DOHH2 (cell line): ENCODE measurements around the gene TRNP1.
"Not testable (repeated sequence)": the region's sequence is repeated elsewhere in the genome, so short reads cannot be mapped to it uniquely, and the experiment has no call there.

ENCODE experiments used
- H3F3A ChIP-seq: fragments of 200-600 bp; sonication (generic), shearing (Covaris generic); 2 replicates; pipeline ENCODE4 v1.6.0; 2016; ENCODE audit warnings: antibody characterized with exemption, mild to moderate bottlenecking; ENCODE audit not compliant: control insufficient read depth, insufficient read depth
- H3K27ac ChIP-seq: fragments of 200-600 bp; sonication (generic); 2 replicates; pipeline ENCODE4 v1.5.1; 2014; ENCODE audit warnings: low read depth, mild to moderate bottlenecking, low read length, moderate library complexity
- H3K27me3 ChIP-seq: fragments of 200-600 bp; sonication (generic); 2 replicates; pipeline ENCODE4 v1.6.1; 2014; ENCODE audit warnings: mild to moderate bottlenecking, low read length, mixed read lengths; ENCODE audit not compliant: control insufficient read depth
- H3K36me3 ChIP-seq: fragments of 200-600 bp; sonication (generic); 2 replicates; pipeline ENCODE4 v1.6.1; 2014; ENCODE audit warnings: mild to moderate bottlenecking, low read length, moderate library complexity, mixed read lengths; ENCODE audit not compliant: control insufficient read depth
- H3K4me1 ChIP-seq: fragments of 200-600 bp; sonication (generic); 2 replicates; pipeline ENCODE4 v1.6.1; 2014; ENCODE audit warnings: mild to moderate bottlenecking, low read length, mixed read lengths; ENCODE audit not compliant: control insufficient read depth
- H3K4me2 ChIP-seq: fragments of 200-600 bp; sonication (generic); 2 replicates; pipeline ENCODE4 v1.6.0; 2014; ENCODE audit warnings: mild to moderate bottlenecking, low read length, moderate library complexity
- H3K4me3 ChIP-seq: fragments of 200-600 bp; sonication (generic); 2 replicates; pipeline ENCODE4 v1.5.1; 2014; ENCODE audit warnings: mild to moderate bottlenecking, low read length, mixed read lengths
- H3K79me2 ChIP-seq: fragments of 200-600 bp; sonication (generic); 2 replicates; pipeline ENCODE4 v1.6.1; 2014; ENCODE audit warnings: mild to moderate bottlenecking, low read length, mixed read lengths; ENCODE audit not compliant: control insufficient read depth
- H3K9me2 ChIP-seq: fragments of 200-600 bp; sonication (generic); replicated peaks from 2 replicates; pipeline ENCODE4 v1.6.1; 2014; ENCODE audit warnings: mild to moderate bottlenecking, low read length, mixed read lengths; ENCODE audit not compliant: control insufficient read depth
- H3K9me3 ChIP-seq: fragments of 200-600 bp; sonication (generic); 2 replicates; pipeline ENCODE4 v1.6.1; 2014; ENCODE audit warnings: antibody characterized with exemption, low read length, mixed read lengths; ENCODE audit not compliant: control insufficient read depth, insufficient read depth
- H4K20me1 ChIP-seq: fragments of 200-600 bp; sonication (generic); 2 replicates; pipeline ENCODE4 v1.6.0; 2014; ENCODE audit warnings: low read depth, mild to moderate bottlenecking, antibody characterized with exemption, low read length, moderate library complexity; ENCODE audit not compliant: control insufficient read depth, insufficient read depth
- EZH2phosphoT487 ChIP-seq: fragments of 200-600 bp; sonication (generic); IDR thresholded peaks from 2 replicates; pipeline ENCODE4 v1.6.1; 2017; ENCODE audit warnings: borderline replicate concordance, mild to moderate bottlenecking, antibody characterized with exemption, low read length, moderate library complexity, mixed read lengths
- TF ChIP-seq, protein P1 (sequence below): fragments of 200-600 bp; sonication (generic); IDR thresholded peaks from one replicate; pipeline ENCODE4 v1.5.1; 2014; ENCODE audit warnings: antibody characterized with exemption, mild to moderate bottlenecking, low read depth, low read length; ENCODE audit not compliant: poor library complexity, severe bottlenecking

The TRNP1 gene

DNA sequence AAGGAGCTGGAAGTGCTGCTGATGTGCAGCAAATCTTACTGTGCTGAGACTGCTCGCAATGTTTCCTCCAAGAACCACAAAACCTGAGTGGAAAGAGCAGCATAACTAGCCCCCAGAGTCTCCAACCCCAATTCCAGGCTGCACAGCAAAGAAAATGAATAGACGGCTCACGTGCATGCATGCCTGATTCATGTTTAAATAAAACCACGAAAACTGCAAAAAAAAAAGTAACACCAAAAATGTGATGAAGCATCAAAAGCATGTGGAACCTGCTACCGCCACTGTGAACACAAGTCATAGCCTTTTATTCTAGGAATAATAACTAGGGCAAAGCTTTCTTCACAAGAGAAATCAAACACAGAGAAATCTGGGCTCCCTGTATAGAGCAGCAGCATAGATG, 9.6 kb upstream of the TRNP1 start:
- no peaks in the 10 kb centered on the region for H3K9me2 ChIP-seq
- no peaks in the 10 kb centered on the region for H3K9me3 ChIP-seq
- no peak overlapping the region for H3K27ac ChIP-seq
- H3K4me3 ChIP-seq: no peak overlapping the region
- H3K4me1 ChIP-seq: peaks cover 6% of the 10 kb centered on the region; the same call in 1 of the 2 replicates
- H4K20me1 ChIP-seq: no peaks in the 10 kb centered on the region
- H3K79me2 ChIP-seq: no peaks in the 10 kb centered on the region
- H3F3A ChIP-seq: no peaks in the 10 kb centered on the region
- no peak overlapping the region for H3K4me2 ChIP-seq
- H3K27me3 ChIP-seq: peaks cover 23% of the 10 kb centered on the region
- no peaks in the 10 kb centered on the region for H3K36me3 ChIP-seq
- TF ChIP-seq, protein P1, sequence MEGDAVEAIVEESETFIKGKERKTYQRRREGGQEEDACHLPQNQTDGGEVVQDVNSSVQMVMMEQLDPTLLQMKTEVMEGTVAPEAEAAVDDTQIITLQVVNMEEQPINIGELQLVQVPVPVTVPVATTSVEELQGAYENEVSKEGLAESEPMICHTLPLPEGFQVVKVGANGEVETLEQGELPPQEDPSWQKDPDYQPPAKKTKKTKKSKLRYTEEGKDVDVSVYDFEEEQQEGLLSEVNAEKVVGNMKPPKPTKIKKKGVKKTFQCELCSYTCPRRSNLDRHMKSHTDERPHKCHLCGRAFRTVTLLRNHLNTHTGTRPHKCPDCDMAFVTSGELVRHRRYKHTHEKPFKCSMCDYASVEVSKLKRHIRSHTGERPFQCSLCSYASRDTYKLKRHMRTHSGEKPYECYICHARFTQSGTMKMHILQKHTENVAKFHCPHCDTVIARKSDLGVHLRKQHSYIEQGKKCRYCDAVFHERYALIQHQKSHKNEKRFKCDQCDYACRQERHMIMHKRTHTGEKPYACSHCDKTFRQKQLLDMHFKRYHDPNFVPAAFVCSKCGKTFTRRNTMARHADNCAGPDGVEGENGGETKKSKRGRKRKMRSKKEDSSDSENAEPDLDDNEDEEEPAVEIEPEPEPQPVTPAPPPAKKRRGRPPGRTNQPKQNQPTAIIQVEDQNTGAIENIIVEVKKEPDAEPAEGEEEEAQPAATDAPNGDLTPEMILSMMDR: no peak
- TF ChIP-seq EZH2phosphoT487: no peak

DNA sequence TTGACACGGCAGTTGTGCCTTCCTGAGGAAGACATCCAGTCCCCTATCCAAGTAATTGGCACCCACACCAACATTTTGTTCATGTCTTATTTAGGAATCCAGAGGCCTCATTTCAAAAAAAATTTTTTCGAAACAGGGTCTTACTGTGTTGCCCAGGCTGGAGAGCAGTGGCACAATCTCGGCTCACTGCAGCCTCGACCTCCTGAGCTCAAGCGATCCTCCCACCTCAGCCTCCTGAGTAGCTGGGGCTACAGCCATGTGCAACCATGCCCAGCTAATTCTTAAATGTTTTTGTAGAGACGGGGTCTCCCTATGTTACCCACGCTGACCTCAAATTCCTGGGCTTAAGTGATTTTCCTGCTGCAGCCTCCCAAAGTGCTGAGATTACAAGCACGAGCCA, 9.2 kb upstream of the TRNP1 start:
- Histone ChIP-seq H3F3A (no peaks in the 10 kb centered on the region), H3K36me3 (no peaks in the 10 kb centered on the region), H3K27me3 (peaks cover 23% of the 10 kb centered on the region), H3K79me2 (no peaks in the 10 kb centered on the region), H3K4me3 (no peak overlapping the region), H3K9me2 (no peaks in the 10 kb centered on the region), H3K9me3 (no peaks in the 10 kb centered on the region), H4K20me1 (no peaks in the 10 kb centered on the region), H3K27ac (no peak overlapping the region), H3K4me1 (peaks cover 6% of the 10 kb centered on the region; the same call in 1 of the 2 replicates), H3K4me2 (no peak overlapping the region)
- TF ChIP-seq, protein P1: no peak
- TF ChIP-seq EZH2phosphoT487: no peak

DNA sequence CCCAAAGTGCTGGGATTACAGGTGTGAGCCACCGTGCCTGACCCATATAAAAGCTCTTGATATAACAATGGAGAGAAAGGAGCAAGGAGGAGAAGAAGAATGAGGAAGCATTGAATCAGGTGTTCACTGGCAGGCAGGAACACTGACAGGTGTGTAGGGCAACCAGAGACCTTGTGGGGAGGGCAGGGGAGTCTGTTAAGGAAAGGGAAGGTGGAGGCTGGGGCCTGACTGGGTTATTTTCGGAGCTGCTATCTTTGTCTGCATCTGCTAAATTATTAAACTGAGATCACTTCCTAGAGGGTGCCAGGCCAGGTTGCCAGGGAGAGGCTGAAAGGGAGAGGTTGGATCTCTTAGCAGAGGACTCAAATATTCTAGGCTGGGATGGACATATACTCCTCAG, 6.8 kb upstream of the TRNP1 start:
- no peak overlapping the region for H3K4me2 ChIP-seq
- H3K27ac ChIP-seq: no peak overlapping the region

DNA sequence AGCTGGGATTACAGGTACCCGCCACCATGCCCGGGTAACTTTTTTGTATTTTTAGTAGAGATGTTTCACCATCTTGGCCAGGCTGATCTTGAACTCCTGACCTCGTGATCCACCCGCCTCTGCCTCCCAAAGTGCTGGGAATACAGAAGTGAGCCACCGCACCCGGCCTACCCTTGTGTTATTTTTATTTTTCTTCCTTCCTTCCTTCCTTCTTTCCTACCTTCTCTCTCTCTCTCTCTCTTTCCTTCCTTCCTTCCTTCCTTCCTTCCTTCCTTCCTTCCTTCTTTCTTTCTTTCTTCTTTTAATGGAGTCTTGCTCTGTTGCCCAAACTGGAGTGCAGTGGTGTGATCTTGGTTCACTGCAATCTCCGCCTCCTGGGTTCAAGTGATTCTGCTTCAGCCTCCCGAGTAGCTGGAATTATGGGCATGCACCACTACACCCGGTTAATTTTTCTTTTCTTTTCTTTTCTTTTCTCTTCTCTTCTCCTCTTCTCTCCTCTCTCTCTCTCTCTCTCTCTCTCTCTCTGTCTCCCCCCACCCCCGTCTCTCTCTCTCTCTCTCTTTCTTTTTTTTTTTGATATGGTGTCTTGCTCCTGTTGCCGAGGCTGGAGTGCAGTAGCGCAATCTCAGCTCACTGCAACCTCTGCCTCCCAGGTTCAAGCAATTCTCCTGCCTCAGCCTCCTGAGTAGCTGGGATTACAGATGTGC, 3.9 kb upstream of the TRNP1 start:
- H3K79me2 ChIP-seq, H3K4me3 ChIP-seq, H3K36me3 ChIP-seq, H3K9me2 ChIP-seq, H3K27ac ChIP-seq, H4K20me1 ChIP-seq, H3F3A ChIP-seq, H3K4me2 ChIP-seq, H3K9me3 ChIP-seq: not testable (repeated sequence)
- peaks cover 43% of the 10 kb centered on the region for H3K27me3 ChIP-seq
- H3K4me1 ChIP-seq: peaks cover 16% of the 10 kb centered on the region

More for the DNA sequence above, 6.8 kb upstream of the TRNP1 start:
- Histone ChIP-seq H3F3A (no peaks in the 10 kb centered on the region), H3K36me3 (no peaks in the 10 kb centered on the region), H3K27me3 (peaks cover 37% of the 10 kb centered on the region), H3K79me2 (no peaks in the 10 kb centered on the region), H3K4me1 (peaks cover 10% of the 10 kb centered on the region; the same call in 1 of the 2 replicates), H4K20me1 (no peaks in the 10 kb centered on the region), H3K9me3 (no peaks in the 10 kb centered on the region), H3K9me2 (no peaks in the 10 kb centered on the region), H3K4me3 (no peak overlapping the region)
- no peak for TF ChIP-seq EZH2phosphoT487
- TF ChIP-seq, protein P1: no peak
